H9 (cell line): Measurements from ENCODE around the gene MKI67. TPM values are rescaled to one million over a fixed set of nuclear protein-coding genes. Genes with fewer than 3 reads are reported as not detected.

Experiments
- DNase-seq: peaks from one replicate; pipeline ENCODE4 v3.0.0-alpha.2; 2017
- H2AFZ ChIP-seq: one replicate; pipeline ENCODE4 v1.6.1; 2013; ENCODE audit warnings: mild to moderate bottlenecking, low read length, control low read depth, moderate library complexity
- H2AK5ac ChIP-seq: 2 replicates; pipeline ENCODE4 v1.6.1; 2013; ENCODE audit warnings: low read length, control low read depth, mixed read lengths; ENCODE audit not compliant: insufficient read length
- H2BK120ac ChIP-seq: one replicate; pipeline ENCODE4 v1.6.1; 2013; ENCODE audit warnings: low read depth, mild to moderate bottlenecking, low read length, control low read depth, inconsistent platforms; ENCODE audit not compliant: poor library complexity, severe bottlenecking
- H2BK12ac ChIP-seq: 2 replicates; pipeline ENCODE4 v1.6.1; 2013; ENCODE audit warnings: low read length, control low read depth, mixed read lengths, low read depth; ENCODE audit not compliant: insufficient read length
- H2BK15ac ChIP-seq: 2 replicates; pipeline ENCODE4 v1.6.1; 2013; ENCODE audit warnings: low read depth, low read length, control low read depth
- H2BK20ac ChIP-seq: one replicate; pipeline ENCODE4 v1.6.1; 2013; ENCODE audit warnings: low read depth, mild to moderate bottlenecking, low read length, control low read depth, inconsistent platforms; ENCODE audit not compliant: poor library complexity, severe bottlenecking
- H2BK5ac ChIP-seq: 2 replicates; pipeline ENCODE4 v1.6.1; 2013; ENCODE audit warnings: low read length, control low read depth, mixed read lengths; ENCODE audit not compliant: insufficient read length
- H3K14ac ChIP-seq: 2 replicates; pipeline ENCODE4 v1.6.1; 2013; ENCODE audit warnings: low read length, control low read depth; ENCODE audit not compliant: insufficient read depth
- H3K18ac ChIP-seq: 2 replicates; pipeline ENCODE4 v1.6.1; 2013; ENCODE audit warnings: low read depth, mild to moderate bottlenecking, mixed read lengths, low read length, control low read depth; ENCODE audit not compliant: insufficient read length
- H3K23ac ChIP-seq: 2 replicates; pipeline ENCODE4 v1.6.1; 2013; ENCODE audit warnings: low read length, control low read depth, mixed read lengths, low read depth; ENCODE audit not compliant: insufficient read length
- H3K23me2 ChIP-seq: 2 replicates; pipeline ENCODE4 v1.6.1; 2013; ENCODE audit warnings: low read depth, mild to moderate bottlenecking, mixed read lengths, low read length, control low read depth; ENCODE audit not compliant: insufficient read length, poor library complexity, severe bottlenecking
- H3K27ac ChIP-seq: 2 replicates; pipeline ENCODE4 v1.5.1; 2013; ENCODE audit warnings: low read length, control low read depth, mixed read lengths, low read depth; ENCODE audit not compliant: insufficient read length
- H3K27me3 ChIP-seq: 2 replicates; pipeline ENCODE4 v1.6.1; 2013; ENCODE audit warnings: low read length, control low read depth, inconsistent platforms; ENCODE audit not compliant: insufficient read depth
- H3K4ac ChIP-seq: 2 replicates; pipeline ENCODE4 v1.6.1; 2013; ENCODE audit warnings: low read depth, mild to moderate bottlenecking, control low read depth, inconsistent platforms, low read length, moderate library complexity
- H3K4me1 ChIP-seq: 2 replicates; pipeline ENCODE4 v1.6.1; 2013; ENCODE audit warnings: low read length, control low read depth, inconsistent platforms; ENCODE audit not compliant: insufficient read depth
- H3K4me2 ChIP-seq: 2 replicates; pipeline ENCODE4 v1.6.1; 2013; ENCODE audit warnings: low read length, control low read depth, mixed read lengths; ENCODE audit not compliant: insufficient read length, insufficient read depth
- H3K56ac ChIP-seq: 2 replicates; pipeline ENCODE4 v1.6.1; 2013; ENCODE audit warnings: low read depth, mild to moderate bottlenecking, mixed read lengths, low read length, control low read depth; ENCODE audit not compliant: insufficient read length
- H3K79me1 ChIP-seq: 2 replicates; pipeline ENCODE4 v1.6.1; 2013; ENCODE audit warnings: low read depth, mild to moderate bottlenecking, moderate library complexity, low read length, control low read depth, inconsistent platforms; ENCODE audit not compliant: insufficient read depth, poor library complexity, severe bottlenecking
- H3K79me2 ChIP-seq: 2 replicates; pipeline ENCODE4 v1.6.1; 2013; ENCODE audit warnings: low read length, control low read depth, inconsistent platforms; ENCODE audit not compliant: insufficient read depth
- H3K9ac ChIP-seq: 2 replicates; pipeline ENCODE4 v1.6.1; 2013; ENCODE audit warnings: low read length, control low read depth, mixed read lengths; ENCODE audit not compliant: insufficient read length; ENCODE audit errors: extremely low read depth
- H3K9me3 ChIP-seq: one replicate; pipeline ENCODE4 v1.6.1; 2013; ENCODE audit warnings: low read depth, low read length, inconsistent platforms; ENCODE audit not compliant: control insufficient read depth
- H3T11ph ChIP-seq: one replicate; pipeline ENCODE4 v1.6.1; 2013; ENCODE audit warnings: mild to moderate bottlenecking, low read length, control low read depth, inconsistent platforms
- H4K20me1 ChIP-seq: one replicate; pipeline ENCODE4 v1.6.1; 2013; ENCODE audit not compliant: control insufficient read depth, insufficient read length, insufficient read depth
- H4K5ac ChIP-seq: 2 replicates; pipeline ENCODE4 v1.6.1; 2013; ENCODE audit warnings: low read depth, mild to moderate bottlenecking, mixed read lengths, low read length, control low read depth; ENCODE audit not compliant: insufficient read length
- H4K8ac ChIP-seq: replicated peaks from 2 replicates; pipeline ENCODE4 v1.6.1; 2013; ENCODE audit warnings: low read length, control low read depth, mixed read lengths, low read depth; ENCODE audit not compliant: insufficient read length
- H4K91ac ChIP-seq: 2 replicates; pipeline ENCODE4 v1.6.1; 2013; ENCODE audit warnings: low read depth, mild to moderate bottlenecking, moderate library complexity, mixed read lengths, low read length, control low read depth; ENCODE audit not compliant: insufficient read length
- H3K27ac Mint-ChIP-seq, 3 experiments: 2 replicates in 2 of 3; 3 replicates in 1 of 3; pipeline ENCODE4 v1.8.0; 2020 to 2021; ENCODE audit warnings: mixed read lengths in 3 of 3, mild to moderate bottlenecking in 1 of 3, moderate library complexity in 1 of 3
- H3K27me3 Mint-ChIP-seq: 2 replicates; pipeline ENCODE4 v1.8.0; 2021; ENCODE audit warnings: low read depth, mild to moderate bottlenecking, moderate library complexity, mixed read lengths
- H3K36me3 Mint-ChIP-seq, 3 experiments: 2 replicates in 2 of 3; 3 replicates in 1 of 3; pipeline ENCODE4 v1.8.0; 2020 to 2021; ENCODE audit warnings: low read depth in 3 of 3, mixed read lengths in 3 of 3; ENCODE audit not compliant: insufficient read depth in 1 of 3
- H3K4me1 Mint-ChIP-seq, 2 experiments: 2 replicates each; pipeline ENCODE4 v1.8.0; 2020; ENCODE audit warnings: mixed read lengths in 2 of 2
- H3K4me3 Mint-ChIP-seq, 2 experiments: 2 replicates in 1 of 2; 3 replicates in 1 of 2; pipeline ENCODE4 v1.8.0; 2020 to 2021; ENCODE audit warnings: mild to moderate bottlenecking in 2 of 2, mixed read lengths in 2 of 2, moderate library complexity in 1 of 2
- H3K9me3 Mint-ChIP-seq, 2 experiments: 2 replicates in 1 of 2; 3 replicates in 1 of 2; pipeline ENCODE4 v1.8.0; 2020; ENCODE audit warnings: mild to moderate bottlenecking in 2 of 2, mixed read lengths in 2 of 2, moderate library complexity in 1 of 2
- CTCF ChIP-seq: fragments of 200-600 bp; sonication (generic); conservative IDR thresholded peaks from 3 replicates; pipeline ENCODE4 v1.8.0; 2021; ENCODE audit warnings: antibody characterized with exemption, mild to moderate bottlenecking
- WGBS: extraction: QIAGEN DNeasy Blood & Tissue Kit; methylation state at CpG from one replicate; pipeline ENCODE4 v1.1.7; 2013; ENCODE audit warnings: missing lambda C conversion rate, low lambda C conversion rate, mixed read lengths; ENCODE audit not compliant: insufficient read length; ENCODE audit errors: extremely low coverage; 5-methylcytosine and 5-hydroxymethylcytosine counted together
- total RNA-seq: library from RNA; stranded (reverse); gene quantifications from 2 replicates; pipeline ENCODE4 v1.2.1, GENCODE V29; 2021

MKI67 gene
- total RNA-seq, 1 experiment from 2014 or later: 108 TPM

- Histone ChIP-seq H2BK5ac (no peak overlapping the region), H4K8ac (no peak overlapping the region), H3K14ac (no peak overlapping the region), H3K79me1 (no peaks in the 10 kb centered on the region), H3K56ac (no peak overlapping the region), H2AK5ac (no peak overlapping the region), H3K27me3 (no peaks in the 10 kb centered on the region), H4K91ac (no peak overlapping the region), H3K9ac (no peak overlapping the region), H4K20me1 (no peaks in the 10 kb centered on the region), H3K18ac (no peak overlapping the region), H3T11ph (no peak overlapping the region), H2BK15ac (no peak overlapping the region), H3K23me2 (no peaks in the 10 kb centered on the region), H3K79me2 (no peaks in the 10 kb centered on the region), H3K23ac (no peak overlapping the region), H3K4me2 (no peak overlapping the region), H4K5ac (no peak overlapping the region), H2BK12ac (no peak overlapping the region), H3K4me1 (no peaks in the 10 kb centered on the region), H2BK120ac (no peak overlapping the region), H2AFZ (no peak overlapping the region), H3K4ac (no peak overlapping the region), H2BK20ac (no peak overlapping the region), H3K27ac (no peak overlapping the region), H3K9me3 (peaks cover 23% of the 10 kb centered on the region)
- Mint-ChIP-seq H3K9me3 (peaks cover 28 to 36% of the 10 kb centered on the region in 2 experiments), H3K4me3 (no peak overlapping the region), H3K27me3 (peaks cover 5% of the 10 kb centered on the region), H3K27ac (no peak overlapping the region), H3K4me1 (peaks cover 0 to 8% of the 10 kb centered on the region in 2 experiments; a peak in 1 of 4 replicates), H3K36me3 (peaks cover 8 to 31% (median 20%) of the 10 kb centered on the region in 3 experiments)
- TF ChIP-seq CTCF: no peak
- DNase-seq: no peak
- no CpG with 5 or more reads among the region's 1 CpG for WGBS
Measured at GRCh38 chr10:128173386-128173785, 47.2 kb upstream of the MKI67 start.
